H9 (cell line): ENCODE results near the gene ZNF354B. TPM values are rescaled to one million over a fixed set of nuclear protein-coding genes. Genes with fewer than 3 reads are reported as not detected.
A peak's percentile ranks its signal among the peaks of the same experiment; 100 is the strongest.

Experiments used
- DNase-seq: peaks from one replicate; pipeline ENCODE4 v3.0.0-alpha.2; 2017
- H2AFZ ChIP-seq: one replicate; pipeline ENCODE4 v1.6.1; 2013; ENCODE audit warnings: mild to moderate bottlenecking, low read length, control low read depth, moderate library complexity
- H2AK5ac ChIP-seq: 2 replicates; pipeline ENCODE4 v1.6.1; 2013; ENCODE audit warnings: low read length, control low read depth, mixed read lengths; ENCODE audit not compliant: insufficient read length
- H2BK120ac ChIP-seq: one replicate; pipeline ENCODE4 v1.6.1; 2013; ENCODE audit warnings: low read depth, mild to moderate bottlenecking, low read length, control low read depth, inconsistent platforms; ENCODE audit not compliant: poor library complexity, severe bottlenecking
- H2BK12ac ChIP-seq: 2 replicates; pipeline ENCODE4 v1.6.1; 2013; ENCODE audit warnings: low read length, control low read depth, mixed read lengths, low read depth; ENCODE audit not compliant: insufficient read length
- H2BK15ac ChIP-seq: 2 replicates; pipeline ENCODE4 v1.6.1; 2013; ENCODE audit warnings: low read depth, low read length, control low read depth
- H2BK20ac ChIP-seq: one replicate; pipeline ENCODE4 v1.6.1; 2013; ENCODE audit warnings: low read depth, mild to moderate bottlenecking, low read length, control low read depth, inconsistent platforms; ENCODE audit not compliant: poor library complexity, severe bottlenecking
- H2BK5ac ChIP-seq: 2 replicates; pipeline ENCODE4 v1.6.1; 2013; ENCODE audit warnings: low read length, control low read depth, mixed read lengths; ENCODE audit not compliant: insufficient read length
- H3K14ac ChIP-seq: 2 replicates; pipeline ENCODE4 v1.6.1; 2013; ENCODE audit warnings: low read length, control low read depth; ENCODE audit not compliant: insufficient read depth
- H3K18ac ChIP-seq: 2 replicates; pipeline ENCODE4 v1.6.1; 2013; ENCODE audit warnings: low read depth, mild to moderate bottlenecking, mixed read lengths, low read length, control low read depth; ENCODE audit not compliant: insufficient read length
- H3K23ac ChIP-seq: 2 replicates; pipeline ENCODE4 v1.6.1; 2013; ENCODE audit warnings: low read length, control low read depth, mixed read lengths, low read depth; ENCODE audit not compliant: insufficient read length
- H3K23me2 ChIP-seq: 2 replicates; pipeline ENCODE4 v1.6.1; 2013; ENCODE audit warnings: low read depth, mild to moderate bottlenecking, mixed read lengths, low read length, control low read depth; ENCODE audit not compliant: insufficient read length, poor library complexity, severe bottlenecking
- H3K27ac ChIP-seq: 2 replicates; pipeline ENCODE4 v1.5.1; 2013; ENCODE audit warnings: low read length, control low read depth, mixed read lengths, low read depth; ENCODE audit not compliant: insufficient read length
- H3K27me3 ChIP-seq: 2 replicates; pipeline ENCODE4 v1.6.1; 2013; ENCODE audit warnings: low read length, control low read depth, inconsistent platforms; ENCODE audit not compliant: insufficient read depth
- H3K4ac ChIP-seq: 2 replicates; pipeline ENCODE4 v1.6.1; 2013; ENCODE audit warnings: low read depth, mild to moderate bottlenecking, control low read depth, inconsistent platforms, low read length, moderate library complexity
- H3K4me1 ChIP-seq: 2 replicates; pipeline ENCODE4 v1.6.1; 2013; ENCODE audit warnings: low read length, control low read depth, inconsistent platforms; ENCODE audit not compliant: insufficient read depth
- H3K4me2 ChIP-seq: 2 replicates; pipeline ENCODE4 v1.6.1; 2013; ENCODE audit warnings: low read length, control low read depth, mixed read lengths; ENCODE audit not compliant: insufficient read length, insufficient read depth
- H3K56ac ChIP-seq: 2 replicates; pipeline ENCODE4 v1.6.1; 2013; ENCODE audit warnings: low read depth, mild to moderate bottlenecking, mixed read lengths, low read length, control low read depth; ENCODE audit not compliant: insufficient read length
- H3K79me1 ChIP-seq: 2 replicates; pipeline ENCODE4 v1.6.1; 2013; ENCODE audit warnings: low read depth, mild to moderate bottlenecking, moderate library complexity, low read length, control low read depth, inconsistent platforms; ENCODE audit not compliant: insufficient read depth, poor library complexity, severe bottlenecking
- H3K79me2 ChIP-seq: 2 replicates; pipeline ENCODE4 v1.6.1; 2013; ENCODE audit warnings: low read length, control low read depth, inconsistent platforms; ENCODE audit not compliant: insufficient read depth
- H3K9ac ChIP-seq: 2 replicates; pipeline ENCODE4 v1.6.1; 2013; ENCODE audit warnings: low read length, control low read depth, mixed read lengths; ENCODE audit not compliant: insufficient read length; ENCODE audit errors: extremely low read depth
- H3K9me3 ChIP-seq: one replicate; pipeline ENCODE4 v1.6.1; 2013; ENCODE audit warnings: low read depth, low read length, inconsistent platforms; ENCODE audit not compliant: control insufficient read depth
- H3T11ph ChIP-seq: one replicate; pipeline ENCODE4 v1.6.1; 2013; ENCODE audit warnings: mild to moderate bottlenecking, low read length, control low read depth, inconsistent platforms
- H4K20me1 ChIP-seq: one replicate; pipeline ENCODE4 v1.6.1; 2013; ENCODE audit not compliant: control insufficient read depth, insufficient read length, insufficient read depth
- H4K5ac ChIP-seq: 2 replicates; pipeline ENCODE4 v1.6.1; 2013; ENCODE audit warnings: low read depth, mild to moderate bottlenecking, mixed read lengths, low read length, control low read depth; ENCODE audit not compliant: insufficient read length
- H4K8ac ChIP-seq: replicated peaks from 2 replicates; pipeline ENCODE4 v1.6.1; 2013; ENCODE audit warnings: low read length, control low read depth, mixed read lengths, low read depth; ENCODE audit not compliant: insufficient read length
- H4K91ac ChIP-seq: 2 replicates; pipeline ENCODE4 v1.6.1; 2013; ENCODE audit warnings: low read depth, mild to moderate bottlenecking, moderate library complexity, mixed read lengths, low read length, control low read depth; ENCODE audit not compliant: insufficient read length
- H3K27ac Mint-ChIP-seq, 3 experiments: 2 replicates in 2 of 3; 3 replicates in 1 of 3; pipeline ENCODE4 v1.8.0; 2020 to 2021; ENCODE audit warnings: mixed read lengths in 3 of 3, mild to moderate bottlenecking in 1 of 3, moderate library complexity in 1 of 3
- H3K27me3 Mint-ChIP-seq: 2 replicates; pipeline ENCODE4 v1.8.0; 2021; ENCODE audit warnings: low read depth, mild to moderate bottlenecking, moderate library complexity, mixed read lengths
- H3K36me3 Mint-ChIP-seq, 3 experiments: 2 replicates in 2 of 3; 3 replicates in 1 of 3; pipeline ENCODE4 v1.8.0; 2020 to 2021; ENCODE audit warnings: low read depth in 3 of 3, mixed read lengths in 3 of 3; ENCODE audit not compliant: insufficient read depth in 1 of 3
- H3K4me1 Mint-ChIP-seq, 2 experiments: 2 replicates each; pipeline ENCODE4 v1.8.0; 2020; ENCODE audit warnings: mixed read lengths in 2 of 2
- H3K4me3 Mint-ChIP-seq, 2 experiments: 2 replicates in 1 of 2; 3 replicates in 1 of 2; pipeline ENCODE4 v1.8.0; 2020 to 2021; ENCODE audit warnings: mild to moderate bottlenecking in 2 of 2, mixed read lengths in 2 of 2, moderate library complexity in 1 of 2
- H3K9me3 Mint-ChIP-seq, 2 experiments: 2 replicates in 1 of 2; 3 replicates in 1 of 2; pipeline ENCODE4 v1.8.0; 2020; ENCODE audit warnings: mild to moderate bottlenecking in 2 of 2, mixed read lengths in 2 of 2, moderate library complexity in 1 of 2
- CTCF ChIP-seq: fragments of 200-600 bp; sonication (generic); conservative IDR thresholded peaks from 3 replicates; pipeline ENCODE4 v1.8.0; 2021; ENCODE audit warnings: antibody characterized with exemption, mild to moderate bottlenecking
- WGBS: extraction: QIAGEN DNeasy Blood & Tissue Kit; methylation state at CpG from one replicate; pipeline ENCODE4 v1.1.7; 2013; ENCODE audit warnings: missing lambda C conversion rate, low lambda C conversion rate, mixed read lengths; ENCODE audit not compliant: insufficient read length; ENCODE audit errors: extremely low coverage; 5-methylcytosine and 5-hydroxymethylcytosine counted together
- total RNA-seq: library from RNA; stranded (reverse); gene quantifications from 2 replicates; pipeline ENCODE4 v1.2.1, GENCODE V29; 2021

Gene ZNF354B
- total RNA-seq, 1 experiment from 2014 or later = 20.6 TPM

GRCh38 chr5:178827636-178828035, 32.1 kb upstream of the ZNF354B start:
- Histone ChIP-seq H2BK12ac (no peak overlapping the region), H3K14ac (no peak overlapping the region), H2BK5ac (no peak overlapping the region), H4K91ac (no peak overlapping the region), H3K4me1 (peaks cover 6% of the 10 kb centered on the region; the same call in 1 of the 2 replicates), H2AFZ (no peak overlapping the region), H3K79me1 (no peaks in the 10 kb centered on the region), H4K20me1 (no peaks in the 10 kb centered on the region), H2AK5ac (no peak overlapping the region), H2BK20ac (no peak overlapping the region), H4K8ac (no peak overlapping the region), H3K23ac (no peak overlapping the region), H3K18ac (peak overlapping the region; percentile 56), H3K4ac (no peak overlapping the region), H3K9ac (no peak overlapping the region), H3K27ac (no peak overlapping the region), H3K23me2 (no peaks in the 10 kb centered on the region), H3K56ac (no peak overlapping the region), H3K27me3 (no peaks in the 10 kb centered on the region), H2BK15ac (no peak overlapping the region), H3T11ph (no peak overlapping the region), H4K5ac (no peak overlapping the region), H3K9me3 (no peaks in the 10 kb centered on the region), H3K4me2 (no peak overlapping the region), H2BK120ac (no peak overlapping the region), H3K79me2 (no peaks in the 10 kb centered on the region)
- no peak for TF ChIP-seq CTCF
- peaks cover 0 to 6% (median 0%) of the 10 kb centered on the region in 3 experiments; a peak in 4 of 7 replicates for H3K36me3 Mint-ChIP-seq
- H3K4me3 Mint-ChIP-seq = no peak overlapping the region
- no peaks in the 10 kb centered on the region for H3K27me3 Mint-ChIP-seq
- peak overlapping the region in 1 of 3 experiments; percentile 18; a peak in 2 of 7 replicates for H3K27ac Mint-ChIP-seq
- H3K4me1 Mint-ChIP-seq = peaks cover 31 to 50% of the 10 kb centered on the region in 2 experiments
- WGBS = no CpG with 5 or more reads among the region's 4 CpGs
- H3K9me3 Mint-ChIP-seq = peaks cover 12 to 67% of the 10 kb centered on the region in 2 experiments
- no peak for DNase-seq
